Sigmoid colon (tissue), 3 donors: ENCODE measurements around the gene B3GLCT.

ENCODE experiments used
- CTCF ChIP-seq, 4 experiments: fragments of 450-650 bp in 3 of 4; fragments of 200-600 bp in 1 of 4; IDR thresholded peaks; one replicate each; pipeline ENCODE4 v1.5.1; 2016 to 2019; ENCODE audit warnings: antibody characterized with exemption in 4 of 4, mild to moderate bottlenecking in 3 of 4, moderate library complexity in 2 of 4
- POLR2A ChIP-seq, 2 donors: fragments of 450-650 bp; IDR thresholded peaks; one replicate each; pipeline ENCODE4 v1.6.1; 2016; ENCODE audit warnings: antibody characterized with exemption in 2 of 2, mild to moderate bottlenecking in 2 of 2, moderate library complexity in 2 of 2

GRCh38 chr13:31207661-31208552 is 8.1 kb downstream of the B3GLCT start:
- TF ChIP-seq CTCF (IDR thresholded peaks at IDR 0.05), result no peak
- no peak for TF ChIP-seq POLR2A (IDR thresholded peaks at IDR 0.05)
